Measurements from ENCODE around the gene GNAQ. TPM values are rescaled to one million over a fixed set of nuclear protein-coding genes. Genes with fewer than 3 reads are reported as not detected.

GNAQ gene
- total RNA-seq, 1 donor from 2014 or later, result 21.3 TPM

DNA sequence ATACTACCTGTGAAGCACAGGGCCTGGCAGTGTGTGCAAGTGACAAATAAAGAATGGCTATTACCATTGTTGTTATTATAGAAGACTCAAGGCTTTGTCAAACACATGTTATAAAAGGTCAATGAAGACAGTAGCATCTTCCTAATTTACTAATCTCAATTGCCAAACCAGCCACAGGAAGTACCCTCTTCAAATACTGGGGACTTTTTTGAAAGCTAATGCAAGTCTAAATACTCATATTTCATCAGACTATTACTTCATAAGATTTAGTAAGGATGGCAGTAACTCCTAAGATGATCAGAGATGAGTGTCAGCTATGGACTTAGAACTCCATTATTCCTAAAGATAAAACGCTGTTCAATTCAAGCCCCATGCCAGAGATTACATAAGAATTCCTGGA, 43.0 kb downstream of the GNAQ start:
- DNase-seq (ENCODE audit: low read depth) (no peak), FAIRE-seq (no peak)
- H3K27me3 ChIP-seq (ENCODE audit: control insufficient read depth, insufficient read depth, low read length), result no peaks in the 10 kb centered on the region
- no peak for TF ChIP-seq CTCF (IDR thresholded peaks at IDR 0.05; ENCODE audit: insufficient read depth, low read length, severe bottlenecking)
- no peaks in the 10 kb centered on the region for H3K36me3 ChIP-seq (ENCODE audit: control insufficient read depth, insufficient read depth, low read length)
- H3K4me3 ChIP-seq (ENCODE audit: low read depth, low read length), result no peak overlapping the region

- Histone ChIP-seq H3K4me3 (ENCODE audit: low read depth, low read length) (no peak overlapping the region), H3K27me3 (ENCODE audit: control insufficient read depth, insufficient read depth, low read length) (no peaks in the 10 kb centered on the region), H3K36me3 (ENCODE audit: control insufficient read depth, insufficient read depth, low read length) (no peaks in the 10 kb centered on the region)
- FAIRE-seq (no peak), DNase-seq (ENCODE audit: low read depth) (no peak)
- no peak for TF ChIP-seq CTCF (IDR thresholded peaks at IDR 0.05; ENCODE audit: insufficient read depth, low read length, severe bottlenecking)
These were observed 43.6 kb downstream of the GNAQ start for GRCh38 chr9:77987880-77988525.

GRCh38 chr9:77987081-77987656, 44.4 kb downstream of the GNAQ start:
- no peak for FAIRE-seq
- Histone ChIP-seq H3K36me3 (ENCODE audit: control insufficient read depth, insufficient read depth, low read length) (no peaks in the 10 kb centered on the region), H3K4me3 (ENCODE audit: low read depth, low read length) (no peak overlapping the region), H3K27me3 (ENCODE audit: control insufficient read depth, insufficient read depth, low read length) (no peaks in the 10 kb centered on the region)
- no peak for TF ChIP-seq CTCF (IDR thresholded peaks at IDR 0.05; ENCODE audit: insufficient read depth, low read length, severe bottlenecking)
- DNase-seq (ENCODE audit: low read depth), result no peak

GRCh38 chr9:77985996-77986395, 45.6 kb downstream of the GNAQ start:
- FAIRE-seq, result no peak

DNA sequence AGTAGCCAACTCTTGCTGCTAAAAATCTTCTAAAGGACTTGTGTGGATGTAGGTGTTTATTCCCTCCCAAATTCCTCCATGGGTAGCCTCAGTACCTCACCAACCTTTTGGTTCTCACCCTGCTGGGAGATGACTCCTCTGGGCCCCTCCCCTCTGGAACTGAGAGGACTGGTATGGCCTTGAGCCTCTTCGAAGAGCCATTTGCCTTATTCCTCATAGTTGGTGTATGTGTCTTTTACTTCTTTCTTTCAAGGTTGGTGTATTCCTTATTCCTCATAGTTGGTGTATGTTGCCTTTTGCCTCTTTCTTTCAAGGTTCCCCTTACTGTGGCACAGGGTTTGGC, 48.3 kb downstream of the GNAQ start:
- DNase-seq (ENCODE audit: low read depth) (no peak), FAIRE-seq (no peak)
- Histone ChIP-seq H3K27me3 (ENCODE audit: control insufficient read depth, insufficient read depth, low read length) (no peaks in the 10 kb centered on the region), H3K4me3 (ENCODE audit: low read depth, low read length) (no peak overlapping the region), H3K36me3 (ENCODE audit: control insufficient read depth, insufficient read depth, low read length) (no peaks in the 10 kb centered on the region)
- no peak for TF ChIP-seq CTCF (IDR thresholded peaks at IDR 0.05; ENCODE audit: insufficient read depth, low read length, severe bottlenecking)

More at GRCh38 chr9:77985996-77986395, 45.6 kb downstream of the GNAQ start:
- Histone ChIP-seq H3K4me3 (ENCODE audit: low read depth, low read length) (no peak overlapping the region), H3K27me3 (ENCODE audit: control insufficient read depth, insufficient read depth, low read length) (no peaks in the 10 kb centered on the region), H3K36me3 (ENCODE audit: control insufficient read depth, insufficient read depth, low read length) (no peaks in the 10 kb centered on the region)
- no peak for DNase-seq (ENCODE audit: low read depth)
- no peak for TF ChIP-seq CTCF (IDR thresholded peaks at IDR 0.05; ENCODE audit: insufficient read depth, low read length, severe bottlenecking)

Data from bronchial epithelial cell (primary cell).